ENCODE results near the gene GALR1.

The GALR1 gene

DNA sequence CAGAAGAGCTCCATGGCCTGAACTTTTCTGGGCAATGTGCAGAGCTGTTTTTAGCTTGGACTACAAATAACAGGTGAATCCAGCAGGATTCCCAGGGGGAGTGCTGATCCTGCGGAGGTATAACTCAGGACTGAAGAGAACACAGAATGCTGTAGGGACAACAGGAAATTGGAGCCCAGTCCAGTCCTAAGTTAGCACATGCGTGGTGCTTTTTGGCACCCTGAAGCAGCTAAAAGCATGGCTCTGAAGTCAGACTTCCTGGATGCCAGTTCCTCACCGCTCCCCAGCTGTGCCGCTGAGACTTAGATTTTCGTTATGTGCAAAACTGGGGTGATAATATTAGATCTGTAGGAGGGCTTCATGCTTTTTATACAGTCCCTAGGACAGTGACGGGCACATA is 58.6 kb downstream of the GALR1 start:
- no peak overlapping the region for H3K27ac ChIP-seq
- TF ChIP-seq, protein P1, sequence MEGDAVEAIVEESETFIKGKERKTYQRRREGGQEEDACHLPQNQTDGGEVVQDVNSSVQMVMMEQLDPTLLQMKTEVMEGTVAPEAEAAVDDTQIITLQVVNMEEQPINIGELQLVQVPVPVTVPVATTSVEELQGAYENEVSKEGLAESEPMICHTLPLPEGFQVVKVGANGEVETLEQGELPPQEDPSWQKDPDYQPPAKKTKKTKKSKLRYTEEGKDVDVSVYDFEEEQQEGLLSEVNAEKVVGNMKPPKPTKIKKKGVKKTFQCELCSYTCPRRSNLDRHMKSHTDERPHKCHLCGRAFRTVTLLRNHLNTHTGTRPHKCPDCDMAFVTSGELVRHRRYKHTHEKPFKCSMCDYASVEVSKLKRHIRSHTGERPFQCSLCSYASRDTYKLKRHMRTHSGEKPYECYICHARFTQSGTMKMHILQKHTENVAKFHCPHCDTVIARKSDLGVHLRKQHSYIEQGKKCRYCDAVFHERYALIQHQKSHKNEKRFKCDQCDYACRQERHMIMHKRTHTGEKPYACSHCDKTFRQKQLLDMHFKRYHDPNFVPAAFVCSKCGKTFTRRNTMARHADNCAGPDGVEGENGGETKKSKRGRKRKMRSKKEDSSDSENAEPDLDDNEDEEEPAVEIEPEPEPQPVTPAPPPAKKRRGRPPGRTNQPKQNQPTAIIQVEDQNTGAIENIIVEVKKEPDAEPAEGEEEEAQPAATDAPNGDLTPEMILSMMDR (conservative IDR thresholded peaks at IDR 0.05): no peak

DNA sequence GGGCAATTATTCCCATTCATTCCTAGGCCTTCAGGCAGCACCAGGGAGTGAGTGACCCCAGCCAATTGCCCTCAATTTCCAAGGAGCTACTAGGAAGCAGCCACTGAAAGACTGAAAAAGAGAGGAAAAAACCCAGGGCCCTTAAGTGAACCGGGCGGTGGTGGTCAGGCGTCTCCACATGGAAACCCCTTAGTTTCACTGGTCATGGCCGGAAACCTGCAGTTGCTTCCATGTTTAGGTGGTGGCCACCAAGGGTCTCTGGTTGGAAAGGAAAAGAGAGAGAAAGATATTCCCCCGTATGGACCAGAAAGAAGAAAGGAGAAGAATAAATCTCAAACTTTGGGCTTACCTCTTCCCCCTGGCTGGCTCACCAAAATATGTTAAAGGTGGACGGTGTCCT is 64.9 kb downstream of the GALR1 start:
- no peak overlapping the region for H3K27ac ChIP-seq
- TF ChIP-seq, protein P1 (conservative IDR thresholded peaks at IDR 0.05): no peak

DNA sequence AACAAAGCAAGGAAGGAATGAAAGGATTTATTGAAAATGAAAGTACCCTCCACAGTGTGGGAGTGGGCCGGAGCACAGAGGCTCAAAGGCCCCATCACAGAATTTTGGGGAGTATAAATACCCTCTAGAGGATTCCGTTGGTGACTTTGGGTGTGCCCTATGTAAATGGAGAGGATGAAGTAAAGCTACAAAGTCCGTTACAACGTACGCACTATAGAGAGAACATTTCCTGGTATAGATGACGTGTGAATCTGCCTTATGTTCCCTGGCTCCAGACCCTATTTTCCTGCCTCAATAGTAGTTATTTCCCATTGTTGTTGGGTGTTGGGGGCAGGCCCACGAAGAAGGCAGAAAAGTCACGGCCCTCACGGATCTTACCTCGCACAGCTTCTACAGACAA is 65.3 kb downstream of the GALR1 start:
- TF ChIP-seq, protein P1 (conservative IDR thresholded peaks at IDR 0.05): no peak
- H3K27ac ChIP-seq: no peak overlapping the region

DNA sequence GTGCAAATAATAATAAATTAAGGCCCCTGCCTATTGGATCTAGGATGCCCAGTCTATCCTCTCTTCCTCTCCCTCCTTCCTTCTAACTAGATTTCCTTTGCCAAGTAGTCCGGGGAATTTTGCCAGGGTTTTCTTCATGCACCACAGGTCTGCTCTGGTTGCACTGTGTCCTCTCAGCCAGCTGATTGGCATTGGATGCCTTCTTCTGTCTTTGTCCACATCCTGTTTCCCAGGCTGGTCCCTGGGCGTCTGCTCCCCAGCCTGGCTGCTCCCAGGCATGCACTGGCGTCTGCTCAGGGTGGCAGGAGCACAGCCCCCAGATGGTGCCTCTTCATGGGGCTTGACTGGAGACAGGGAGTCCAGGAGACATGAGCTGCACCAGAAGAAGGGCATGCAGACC is 66.4 kb downstream of the GALR1 start:
- TF ChIP-seq, protein P1 (conservative IDR thresholded peaks at IDR 0.05): no peak

DNA sequence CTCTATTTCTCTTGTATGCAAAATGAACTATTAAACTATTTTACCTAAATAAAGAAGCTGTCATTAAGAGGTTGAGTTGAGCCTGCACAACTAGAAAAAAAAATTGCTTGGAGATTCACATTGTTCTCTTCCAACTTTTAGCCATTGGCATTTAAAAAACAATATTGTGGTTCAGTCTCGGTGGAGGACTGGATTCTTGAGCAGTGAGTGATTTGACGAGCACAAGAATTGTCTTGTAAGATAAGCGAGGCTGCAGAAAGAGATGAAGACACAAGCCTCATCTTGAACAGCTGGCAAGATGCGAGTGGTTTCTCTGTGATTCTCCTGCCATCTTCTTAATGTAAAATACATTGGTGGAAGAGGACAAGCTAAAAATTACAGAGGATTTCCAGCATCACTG is 67.0 kb downstream of the GALR1 start:
- TF ChIP-seq, protein P1 (conservative IDR thresholded peaks at IDR 0.05): no peak
- no peak overlapping the region for H3K27ac ChIP-seq

More for the DNA sequence above, 66.4 kb downstream of the GALR1 start:
- H3K27ac ChIP-seq: no peak overlapping the region

DNA sequence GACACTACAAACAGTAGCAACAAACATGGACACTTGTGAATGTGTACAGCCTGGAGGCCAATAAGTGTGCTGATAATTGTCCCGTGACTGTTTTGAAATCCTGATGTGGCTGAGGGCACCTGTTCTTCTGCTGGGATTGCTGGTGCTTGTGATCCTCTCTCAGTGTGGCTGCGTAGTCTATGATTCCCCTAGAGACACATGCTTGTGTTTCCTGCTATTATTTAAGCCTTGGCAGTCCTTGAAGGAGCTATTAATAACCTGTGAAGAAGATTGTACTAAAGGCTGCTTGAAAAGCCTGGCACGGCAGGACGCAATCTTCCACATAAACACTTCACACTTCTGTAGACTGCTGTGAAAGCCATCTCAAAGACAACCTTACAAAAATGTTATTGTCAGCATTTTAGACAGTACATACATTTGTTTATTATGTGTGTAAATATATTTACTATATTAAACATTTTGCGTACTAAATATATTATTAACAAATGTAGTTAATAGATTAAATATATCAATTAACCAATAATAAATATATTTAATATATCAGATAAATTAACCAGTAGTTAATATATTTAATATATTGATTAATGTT is 71.4 kb downstream of the GALR1 start:
- no peak overlapping the region for H3K27ac ChIP-seq

DNA sequence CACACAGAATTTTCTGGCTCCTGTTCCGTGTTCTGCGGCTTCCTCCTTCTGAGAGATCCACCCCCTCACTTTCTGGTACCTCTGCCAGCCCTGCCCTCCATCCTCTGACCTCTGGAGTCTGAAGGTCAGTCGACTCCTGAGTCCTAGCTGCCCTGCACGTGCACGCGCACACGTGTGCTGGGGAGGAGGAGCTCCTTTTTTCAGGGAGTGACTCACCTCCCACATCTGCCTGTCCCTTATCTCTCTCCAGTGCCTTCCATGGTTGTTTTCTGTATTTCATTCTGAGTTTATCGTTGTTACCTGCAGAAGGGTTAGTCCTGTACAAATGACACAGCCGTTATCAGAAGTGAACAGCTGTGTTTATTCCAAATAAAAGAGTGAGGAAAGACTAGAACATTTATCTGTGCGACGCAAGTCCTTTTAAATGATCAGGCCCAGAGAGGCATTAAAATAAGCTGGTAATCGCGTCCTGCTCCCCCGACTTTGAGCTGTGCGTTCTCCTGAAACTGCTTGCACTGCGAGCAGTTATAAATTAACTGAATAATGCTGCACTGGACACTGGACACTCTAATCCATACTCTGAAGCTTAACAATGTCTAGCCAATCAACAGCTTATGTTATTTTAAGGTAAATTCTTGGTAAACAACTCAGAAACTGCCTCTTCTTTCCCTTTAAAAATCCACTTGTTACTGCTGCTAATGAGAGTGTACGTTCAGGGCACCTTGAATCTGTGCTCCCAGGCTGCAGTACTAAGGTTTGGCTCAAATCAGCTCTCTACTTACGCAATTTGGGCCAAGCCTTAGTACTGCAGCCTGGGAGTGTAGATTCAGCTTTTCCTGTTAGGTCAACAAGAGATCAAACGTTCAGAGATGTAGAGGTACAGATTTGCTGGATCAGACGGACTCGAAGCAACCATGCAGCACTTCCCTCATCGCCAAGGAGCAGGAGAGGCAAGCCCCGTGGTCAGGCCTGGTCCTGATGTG is 72.5 kb downstream of the GALR1 start:
- no peak overlapping the region for H3K27ac ChIP-seq
- TF ChIP-seq, protein P1 (conservative IDR thresholded peaks at IDR 0.05): no peak

More for the DNA sequence above, 71.4 kb downstream of the GALR1 start:
- TF ChIP-seq, protein P1 (conservative IDR thresholded peaks at IDR 0.05): no peak

All from VCaP (cell line).